B cell (primary cell): ENCODE data around the gene TMPRSS5. TPM values are rescaled to one million over a fixed set of nuclear protein-coding genes. Genes with fewer than 3 reads are reported as not detected.

Experiments
- ATAC-seq: fragments of 200-7000 bp; cut with Tn5 transposase; one replicate; pipeline ENCODE4 v1.10.0; 2021; ENCODE audit warnings: low read depth, mild to moderate bottlenecking, moderate number of reproducible peaks, moderate library complexity
- CTCF ChIA-PET: fragments of 350-600 bp; sonication (Branson Sonifier 250); formaldehyde crosslinking; loops from one replicate; lab custom pipeline; 2021; ENCODE audit warnings: antibody characterized with exemption, inconsistent platforms; lab: Charles Lee
- POLR2A ChIA-PET: fragments of 350-600 bp; sonication (Branson Sonifier 250); formaldehyde crosslinking; loops from one replicate; lab custom pipeline; 2021; ENCODE audit warnings: antibody characterized with exemption; lab: Charles Lee
- DNase-seq: peaks from one replicate; pipeline ENCODE4 v3.0.0; 2013
- H2AFZ ChIP-seq: 2 replicates; pipeline ENCODE4 v1.6.1; 2012; ENCODE audit warnings: mild to moderate bottlenecking, low read depth, low read length; ENCODE audit not compliant: insufficient read depth, poor library complexity, severe bottlenecking
- H3K27ac ChIP-seq, 2 donors: 1 replicate in 1 of 2; 2 replicates in 1 of 2; pipeline ENCODE4 v1.5.1; 2012 to 2013; ENCODE audit warnings: low read length in 2 of 2, mild to moderate bottlenecking in 2 of 2, moderate library complexity in 1 of 2
- H3K27me3 ChIP-seq, 4 experiments: fragments of 200-600 bp in 1 of 4; sonication (generic) in 1 of 4; replicated peaks in 1 of 4; 1 replicate in 2 of 4; 2 replicates in 2 of 4; pipeline versions ENCODE4 v1.6.1 to v1.7.0; 2013 to 2016; ENCODE audit warnings: low read length in 3 of 4, mild to moderate bottlenecking in 2 of 4, mixed read lengths in 1 of 4, moderate library complexity in 1 of 4; ENCODE audit not compliant: insufficient read depth in 4 of 4, control insufficient read depth in 3 of 4; ENCODE audit errors: control extremely low read depth in 1 of 4
- H3K36me3 ChIP-seq, 2 experiments: replicated peaks in 1 of 2; 1 replicate in 1 of 2; 2 replicates in 1 of 2; pipeline versions ENCODE4 v1.6.1 to v1.7.1; 2013; ENCODE audit warnings: low read length in 1 of 2; ENCODE audit not compliant: insufficient read depth in 2 of 2, control insufficient read depth in 1 of 2; ENCODE audit errors: control extremely low read depth in 1 of 2, extremely low read depth in 1 of 2
- H3K4me1 ChIP-seq, 2 donors: fragments of 200-600 bp in 1 of 2; sonication (generic) in 1 of 2; 1 replicate in 1 of 2; 2 replicates in 1 of 2; pipeline versions ENCODE4 v1.5.1 to v1.6.1; 2013 to 2017; ENCODE audit warnings: low read length in 2 of 2; ENCODE audit not compliant: control insufficient read depth in 2 of 2, insufficient read depth in 2 of 2
- H3K4me2 ChIP-seq: replicated peaks from 2 replicates; pipeline ENCODE3; 2012; ENCODE audit warnings: mild to moderate bottlenecking, low read depth, low read length; ENCODE audit not compliant: poor library complexity, severe bottlenecking
- H3K4me3 ChIP-seq, 5 experiments: fragments of 200-600 bp in 1 of 5; sonication (generic) in 1 of 5; 1 replicate in 3 of 5; 2 replicates in 2 of 5; pipeline versions ENCODE4 v1.5.1 to v1.7.0; 2011 to 2016; ENCODE audit warnings: low read length in 4 of 5, mild to moderate bottlenecking in 4 of 5, low read depth in 2 of 5, control low read depth in 1 of 5, moderate library complexity in 1 of 5; ENCODE audit not compliant: insufficient read depth in 1 of 5; ENCODE audit errors: control extremely low read depth in 1 of 5, extremely low read depth in 1 of 5
- H3K79me2 ChIP-seq: fragments of 200-600 bp; sonication (generic); one replicate; pipeline ENCODE4 v1.6.0; 2016; ENCODE audit warnings: low read length; ENCODE audit not compliant: control insufficient read depth, insufficient read depth
- H3K9ac ChIP-seq: fragments of 200-600 bp; sonication (generic); 2 replicates; pipeline ENCODE4 v1.6.1; 2017; ENCODE audit warnings: mild to moderate bottlenecking, low read length, moderate library complexity
- H3K9me3 ChIP-seq, 3 donors: one replicate each; pipeline versions ENCODE4 v1.6.1 to v1.7.1; 2013; ENCODE audit warnings: low read length in 2 of 3; ENCODE audit not compliant: control insufficient read depth in 2 of 3, insufficient read depth in 1 of 3; ENCODE audit errors: control extremely low read depth in 1 of 3
- H4K20me1 ChIP-seq: 2 replicates; pipeline ENCODE4 v1.6.0; 2012; ENCODE audit warnings: mild to moderate bottlenecking, low read length; ENCODE audit not compliant: insufficient read depth, control insufficient read depth, poor library complexity, severe bottlenecking
- H3K27ac Mint-ChIP-seq: one replicate; pipeline ENCODE4 v1.8.0; 2021; ENCODE audit warnings: mixed read lengths
- H3K27me3 Mint-ChIP-seq: one replicate; pipeline ENCODE4 v1.8.0; 2021; ENCODE audit warnings: mixed read lengths
- H3K4me1 Mint-ChIP-seq: one replicate; pipeline ENCODE4 v1.8.0; 2021; ENCODE audit warnings: mixed read lengths
- H3K4me3 Mint-ChIP-seq: one replicate; pipeline ENCODE4 v1.8.0; 2021; ENCODE audit warnings: mixed read lengths
- H3K9me3 Mint-ChIP-seq: one replicate; pipeline ENCODE4 v1.8.0; 2022; ENCODE audit warnings: mixed read lengths; ENCODE audit not compliant: insufficient read depth
- CTCF ChIP-seq: fragments of 200-600 bp; IDR thresholded peaks from one replicate; pipeline ENCODE4 v1.8.0; 2022; ENCODE audit warnings: antibody characterized with exemption, mild to moderate bottlenecking
- EZH2 ChIP-seq: IDR thresholded peaks from 2 replicates; pipeline ENCODE4 v1.6.1; 2012; ENCODE audit warnings: borderline replicate concordance, low read depth, mild to moderate bottlenecking, moderate library complexity, low read length; ENCODE audit not compliant: insufficient read depth, poor library complexity, severe bottlenecking
- WGBS: methylation state at CpG from one replicate; pipeline ENCODE4 v1.1.5; 2013; ENCODE audit warnings: missing lambda C conversion rate; ENCODE audit not compliant: insufficient coverage; 5-methylcytosine and 5-hydroxymethylcytosine counted together
- intact Hi-C: fragments of 100-400 bp; cut with micrococcal nuclease; formaldehyde crosslinking; loops from one replicate; pipeline ENCODE4 v1.10.0; 2022
- polyA plus RNA-seq: library from polyadenylated mRNA; depleted of rRNA; stranded (reverse); fragments of >200 nt; gene quantifications from 2 replicates; pipeline ENCODE4 v1.2.3, GENCODE V29; 2012
- total RNA-seq, 2 donors: library from RNA; stranded (reverse); fragments of 120-200 nt in 1 of 2; gene quantifications; 1 replicate in 1 of 2; 2 replicates in 1 of 2; pipeline versions ENCODE4 v1.2.3 to v1.2.4, GENCODE V29; 2013 to 2022

The TMPRSS5 gene
- total and polyA plus RNA-seq, 2 donors (not counting 1 experiment from before 2014, with no cell fraction given) = 0.74 to 0.86 TPM

GRCh38 chr11:113681711-113682413, 24.2 kb downstream of the TMPRSS5 start:
- no peak overlapping the region for H3K4me3 ChIP-seq
- no peaks in the 10 kb centered on the region for H3K4me1 ChIP-seq
- intact Hi-C loops = no loop called here
- no peaks in the 10 kb centered on the region for H4K20me1 ChIP-seq
- no peak overlapping the region for H2AFZ ChIP-seq
- WGBS = 88% methylated on average over 4 of the region's 10 CpGs
- no peak for TF ChIP-seq CTCF
- DNase-seq = no peak
- H3K9me3 Mint-ChIP-seq = no peaks in the 10 kb centered on the region
- no peak overlapping the region for H3K9ac ChIP-seq
- ChIA-PET CTCF (interaction anchor here (1.3 kb wide), 1 partner anchor 30 kb away, joined by 3 read pairs; no protein-coding TSS in a partner anchor), POLR2A (no interaction called here)
- no peaks in the 10 kb centered on the region for H3K36me3 ChIP-seq
- H3K4me3 Mint-ChIP-seq = no peak overlapping the region
- no peaks in the 10 kb centered on the region for H3K9me3 ChIP-seq
- no peak for ATAC-seq
- peaks cover 6% of the 10 kb centered on the region for H3K4me1 Mint-ChIP-seq
- no peak overlapping the region for H3K27ac ChIP-seq
- H3K4me2 ChIP-seq = no peak overlapping the region
- H3K27me3 ChIP-seq = peaks cover 0 to 4% (median 0%) of the 10 kb centered on the region in 4 experiments
- H3K27me3 Mint-ChIP-seq = peaks cover 6% of the 10 kb centered on the region
- H3K27ac Mint-ChIP-seq = no peak overlapping the region
- H3K79me2 ChIP-seq = no peaks in the 10 kb centered on the region

- no peaks in the 10 kb centered on the region for H3K79me2 ChIP-seq
- intact Hi-C loops = no loop called here
- H3K4me1 Mint-ChIP-seq = peaks cover 6% of the 10 kb centered on the region
- H3K4me3 Mint-ChIP-seq = no peak overlapping the region
- DNase-seq (no peak), ATAC-seq (no peak)
- WGBS = 94% methylated on average over 3 of the region's 6 CpGs
- POLR2A ChIA-PET = no interaction called here
- no peak overlapping the region for H3K9ac ChIP-seq
- H3K4me1 ChIP-seq = no peaks in the 10 kb centered on the region
- H3K27me3 ChIP-seq = peaks cover 0 to 4% (median 0%) of the 10 kb centered on the region in 4 experiments
- H3K27ac ChIP-seq = no peak overlapping the region
- no peaks in the 10 kb centered on the region for H4K20me1 ChIP-seq
- CTCF ChIA-PET = no interaction called here
- no peak overlapping the region for H3K27ac Mint-ChIP-seq
- no peak overlapping the region for H3K4me3 ChIP-seq
- H3K4me2 ChIP-seq = no peak overlapping the region
- H3K36me3 ChIP-seq = no peaks in the 10 kb centered on the region
- TF ChIP-seq EZH2 (no peak), CTCF (no peak)
- H3K27me3 Mint-ChIP-seq = peaks cover 6% of the 10 kb centered on the region
- H3K9me3 Mint-ChIP-seq = no peaks in the 10 kb centered on the region
- no peak overlapping the region for H2AFZ ChIP-seq
- H3K9me3 ChIP-seq = no peaks in the 10 kb centered on the region
These were observed 24.8 kb downstream of the TMPRSS5 start for GRCh38 chr11:113681282-113681681.
